Prostate gland (tissue), 2 donors: ENCODE measurements around the gene C10orf90. TPM values are rescaled to one million over a fixed set of nuclear protein-coding genes. Genes with fewer than 3 reads are reported as not detected.

Experiments
- DNase-seq: peaks from one replicate; pipeline ENCODE4 v3.0.0-alpha.2; 2019; ENCODE audit warnings: low spot score
- H3K27ac ChIP-seq, 2 donors: fragments of 200-600 bp; sonication (generic); 2 replicates each; pipeline ENCODE4 v1.5.1; 2017 to 2019
- H3K27me3 ChIP-seq: fragments of 200-600 bp; sonication (generic); replicated peaks from 2 replicates; pipeline ENCODE4 v1.5.1; 2019; ENCODE audit not compliant: insufficient read depth
- H3K36me3 ChIP-seq, 2 donors: fragments of 200-600 bp; sonication (generic); 1 replicate in 1 of 2; 2 replicates in 1 of 2; pipeline versions ENCODE4 v1.5.1 to v1.8.1; 2017 to 2019
- H3K4me1 ChIP-seq: fragments of 200-600 bp; sonication (generic); replicated peaks from 2 replicates; pipeline ENCODE4 v1.5.1; 2019
- H3K4me3 ChIP-seq, 2 donors: fragments of 200-600 bp; sonication (generic); 2 replicates each; pipeline ENCODE4 v1.5.1; 2017 to 2019
- H3K9me3 ChIP-seq: fragments of 200-600 bp; sonication (generic); 2 replicates; pipeline ENCODE4 v1.5.1; 2017
- POLR2A ChIP-seq: fragments of 450-650 bp; IDR thresholded peaks from one replicate; pipeline ENCODE4 v1.6.1; 2016; ENCODE audit warnings: antibody characterized with exemption, mild to moderate bottlenecking
- POLR2AphosphoS5 ChIP-seq: sonication (generic); formaldehyde crosslinking; IDR thresholded peaks from one replicate; pipeline ENCODE4 v1.6.1; 2017; ENCODE audit warnings: antibody characterized with exemption
- WGBS: methylation state at CpG from one replicate; pipeline ENCODE4 v1.1.5; 2018; 5-methylcytosine and 5-hydroxymethylcytosine counted together
- intact Hi-C: fragments of 100-400 bp; cut with DNase I; formaldehyde crosslinking; loops from one replicate; pipeline ENCODE4 v1.14.2; 2022
- total RNA-seq, 2 donors: library from RNA; depleted of rRNA; stranded (reverse); fragments of >200 nt; gene quantifications; one replicate each; pipeline ENCODE4 v1.1.0, GENCODE V29; 2016
- TF ChIP-seq, protein P1 (sequence below), 4 experiments: fragments of 200-600 bp in 2 of 4; fragments of 450-650 bp in 2 of 4; sonication (generic) in 2 of 4; IDR thresholded peaks; 1 replicate in 3 of 4; 2 replicates in 1 of 4; pipeline ENCODE4 v1.5.1; 2016 to 2019; ENCODE audit warnings: antibody characterized with exemption in 4 of 4, mild to moderate bottlenecking in 2 of 4, moderate library complexity in 2 of 4

C10orf90 gene
- total RNA-seq, 2 donors from 2014 or later = 0.45 TPM; not detected in 1

DNA sequence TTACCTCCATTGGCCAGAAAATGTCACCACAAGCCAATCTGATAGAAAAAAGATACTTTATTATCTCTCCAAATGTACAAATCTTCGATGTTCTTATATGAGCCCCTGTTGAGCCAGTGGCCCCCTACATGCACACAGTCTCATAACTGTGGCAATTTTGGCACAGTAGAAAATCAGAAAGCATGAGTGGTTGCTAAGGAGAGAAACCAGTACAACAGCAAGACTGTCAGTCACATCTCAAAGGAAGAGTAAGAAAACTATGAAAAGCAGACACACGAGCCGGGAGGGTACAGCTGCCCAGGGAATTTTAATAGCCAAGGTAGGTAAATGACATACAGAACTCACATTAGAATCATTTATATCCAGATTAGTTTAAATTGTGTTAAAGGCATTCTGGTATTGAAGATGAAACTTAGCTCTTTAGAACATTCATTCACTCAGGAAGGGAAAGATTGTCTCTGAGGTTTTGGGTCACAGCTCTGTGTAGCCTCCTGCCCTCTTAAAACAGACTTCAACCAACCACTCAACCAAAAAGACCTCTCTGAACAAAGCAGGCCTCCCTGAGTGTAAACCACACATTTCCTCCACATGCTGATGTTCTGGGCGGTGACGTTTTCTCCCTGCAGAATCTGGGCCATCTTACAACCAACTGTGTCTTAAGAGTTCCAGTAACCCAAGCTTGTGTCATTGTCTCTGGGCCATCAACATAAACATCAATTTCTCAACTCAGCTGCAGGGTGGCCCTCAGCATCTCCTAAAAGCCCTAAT is 201.4 kb downstream of the C10orf90 start:
- Histone ChIP-seq H3K36me3 (no peaks in the 10 kb centered on the region), H3K27ac (no peak overlapping the region), H3K27me3 (no peaks in the 10 kb centered on the region), H3K4me1 (no peaks in the 10 kb centered on the region), H3K4me3 (no peak overlapping the region), H3K9me3 (no peaks in the 10 kb centered on the region)
- WGBS = 75% methylated on average over 5 of the region's 5 CpGs
- intact Hi-C loops = no loop called here
- DNase-seq = no peak
- TF ChIP-seq, protein P1, sequence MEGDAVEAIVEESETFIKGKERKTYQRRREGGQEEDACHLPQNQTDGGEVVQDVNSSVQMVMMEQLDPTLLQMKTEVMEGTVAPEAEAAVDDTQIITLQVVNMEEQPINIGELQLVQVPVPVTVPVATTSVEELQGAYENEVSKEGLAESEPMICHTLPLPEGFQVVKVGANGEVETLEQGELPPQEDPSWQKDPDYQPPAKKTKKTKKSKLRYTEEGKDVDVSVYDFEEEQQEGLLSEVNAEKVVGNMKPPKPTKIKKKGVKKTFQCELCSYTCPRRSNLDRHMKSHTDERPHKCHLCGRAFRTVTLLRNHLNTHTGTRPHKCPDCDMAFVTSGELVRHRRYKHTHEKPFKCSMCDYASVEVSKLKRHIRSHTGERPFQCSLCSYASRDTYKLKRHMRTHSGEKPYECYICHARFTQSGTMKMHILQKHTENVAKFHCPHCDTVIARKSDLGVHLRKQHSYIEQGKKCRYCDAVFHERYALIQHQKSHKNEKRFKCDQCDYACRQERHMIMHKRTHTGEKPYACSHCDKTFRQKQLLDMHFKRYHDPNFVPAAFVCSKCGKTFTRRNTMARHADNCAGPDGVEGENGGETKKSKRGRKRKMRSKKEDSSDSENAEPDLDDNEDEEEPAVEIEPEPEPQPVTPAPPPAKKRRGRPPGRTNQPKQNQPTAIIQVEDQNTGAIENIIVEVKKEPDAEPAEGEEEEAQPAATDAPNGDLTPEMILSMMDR (IDR thresholded peaks at IDR 0.05) = no peak
- TF ChIP-seq POLR2A (no peak), POLR2AphosphoS5 (no peak)

DNA sequence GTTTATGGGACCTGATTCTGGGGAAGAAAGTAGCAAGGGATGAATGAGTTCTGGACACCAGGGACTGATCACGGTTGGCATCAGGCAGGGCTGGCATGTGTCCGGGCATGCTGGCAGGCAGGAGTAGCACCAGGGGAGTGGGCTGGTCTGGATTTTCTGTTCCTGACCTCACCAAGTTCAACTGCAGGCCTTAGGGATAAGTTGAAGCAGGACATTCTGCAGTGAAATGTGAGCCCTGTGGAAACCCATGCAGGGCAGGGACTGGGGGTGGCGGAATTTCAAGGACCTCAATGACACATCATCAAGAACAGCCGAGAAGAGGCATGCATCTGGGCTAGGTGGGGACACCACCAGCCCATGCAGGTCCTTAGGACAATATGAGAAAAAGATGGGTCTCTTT is 202.0 kb downstream of the C10orf90 start:
- Histone ChIP-seq H3K9me3 (no peaks in the 10 kb centered on the region), H3K27me3 (no peaks in the 10 kb centered on the region), H3K27ac (no peak overlapping the region), H3K36me3 (no peaks in the 10 kb centered on the region), H3K4me1 (no peaks in the 10 kb centered on the region), H3K4me3 (no peak overlapping the region)
- TF ChIP-seq POLR2A = no peak
- TF ChIP-seq POLR2AphosphoS5 = no peak
- TF ChIP-seq, protein P1 (IDR thresholded peaks at IDR 0.05) = no peak
- no peak for DNase-seq
- WGBS = 65% methylated on average over 4 of the region's 4 CpGs
- intact Hi-C loops = no loop called here

DNA sequence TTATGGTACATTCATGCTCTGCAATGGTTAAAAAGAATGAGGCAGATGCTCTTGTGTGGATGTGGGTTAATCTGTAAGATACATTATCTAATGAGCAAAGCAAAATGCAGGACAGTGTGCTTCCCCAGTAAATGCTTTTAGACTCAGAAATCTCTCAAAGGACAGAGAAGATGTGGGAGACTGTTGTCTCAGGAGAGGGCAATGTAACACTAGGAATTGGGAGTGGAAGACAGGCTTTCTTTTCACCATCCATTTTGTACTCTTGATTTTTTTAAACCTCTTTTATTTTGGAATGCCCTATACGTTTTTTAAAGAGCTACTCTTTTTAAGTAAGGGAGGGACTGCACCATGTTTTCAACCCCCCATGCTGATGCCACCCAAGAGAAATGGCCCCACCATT is 204.7 kb downstream of the C10orf90 start:
- no peak for DNase-seq
- H3K4me1 ChIP-seq = no peaks in the 10 kb centered on the region
- H3K4me3 ChIP-seq = no peak overlapping the region
- no peaks in the 10 kb centered on the region for H3K36me3 ChIP-seq
- intact Hi-C loops = no loop called here
- no peaks in the 10 kb centered on the region for H3K9me3 ChIP-seq
- no peak overlapping the region for H3K27ac ChIP-seq
- H3K27me3 ChIP-seq = no peaks in the 10 kb centered on the region
- no peak for TF ChIP-seq POLR2A
- 26% methylated on average over 1 of the region's 1 CpG for WGBS

DNA sequence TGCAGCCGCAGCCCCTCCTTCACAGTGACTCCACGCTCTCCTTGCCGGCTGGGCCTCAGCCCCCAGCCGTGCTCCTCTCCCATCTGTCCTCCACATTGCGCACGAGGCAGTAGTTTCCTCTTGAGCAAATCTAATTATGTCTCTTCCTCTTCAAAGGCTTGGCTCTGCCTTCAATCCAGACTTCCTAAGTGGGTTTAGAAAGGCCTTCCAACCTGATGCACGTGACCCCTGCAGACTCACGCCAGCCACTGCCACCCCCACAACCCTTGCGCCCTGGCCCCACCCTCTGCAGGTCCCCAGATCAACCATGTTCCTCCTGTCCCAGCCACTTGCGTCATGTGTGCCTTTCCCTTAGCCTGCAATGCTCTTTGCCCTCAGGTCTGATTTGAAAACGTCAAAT is 207.2 kb downstream of the C10orf90 start:
- no peaks in the 10 kb centered on the region for H3K9me3 ChIP-seq
- no peaks in the 10 kb centered on the region for H3K36me3 ChIP-seq
- DNase-seq = no peak
- H3K4me1 ChIP-seq = no peaks in the 10 kb centered on the region
- no peak overlapping the region for H3K4me3 ChIP-seq
- WGBS = 78% methylated on average over 11 of the region's 11 CpGs
- no peaks in the 10 kb centered on the region for H3K27me3 ChIP-seq
- TF ChIP-seq POLR2AphosphoS5 = no peak
- TF ChIP-seq, protein P1 (IDR thresholded peaks at IDR 0.05) = no peak
- TF ChIP-seq POLR2A = no peak
- intact Hi-C loops = no loop called here
- H3K27ac ChIP-seq = no peak overlapping the region

DNA sequence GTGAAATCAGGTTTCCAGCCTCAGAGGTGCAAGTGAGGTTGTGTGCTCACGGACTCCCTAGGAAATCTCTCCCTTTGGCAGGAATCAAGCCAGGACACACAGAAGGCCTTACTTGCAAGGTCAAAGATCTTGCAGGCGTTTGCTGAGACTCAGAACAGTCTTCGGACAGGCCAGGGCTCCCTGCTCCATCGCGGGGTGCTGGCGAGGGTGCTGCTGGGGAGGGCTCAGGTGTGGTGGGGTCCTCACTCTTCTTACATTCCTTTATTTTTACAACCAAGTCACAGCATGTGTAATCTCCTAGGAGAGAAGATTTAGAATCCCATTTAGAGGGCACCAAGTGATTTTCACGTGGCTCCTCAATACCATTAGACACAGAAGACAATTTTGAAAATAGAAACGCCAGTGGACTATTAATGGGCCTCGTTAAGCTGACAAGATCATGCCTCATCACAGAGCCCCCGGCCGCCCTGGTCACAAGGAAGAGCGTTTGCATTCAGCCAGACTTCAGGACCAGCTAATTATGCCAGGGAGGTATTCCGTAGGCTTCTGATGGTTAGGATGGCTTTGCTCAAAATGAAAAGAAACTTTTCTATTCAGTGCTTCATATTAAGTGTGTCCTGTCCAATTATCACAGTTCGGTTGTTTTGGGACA is 209.1 kb downstream of the C10orf90 start:
- intact Hi-C loops = no loop called here
- Histone ChIP-seq H3K9me3 (no peaks in the 10 kb centered on the region), H3K27me3 (no peaks in the 10 kb centered on the region)

More for the DNA sequence above, 209.1 kb downstream of the C10orf90 start:
- Histone ChIP-seq H3K4me3 (no peak overlapping the region), H3K4me1 (no peaks in the 10 kb centered on the region), H3K36me3 (no peaks in the 10 kb centered on the region), H3K27ac (no peak overlapping the region)
- no peak for DNase-seq
- 88% methylated on average over 14 of the region's 14 CpGs for WGBS
- TF ChIP-seq POLR2A = no peak
- no peak for TF ChIP-seq POLR2AphosphoS5
- TF ChIP-seq, protein P1 (IDR thresholded peaks at IDR 0.05) = no peak
